HG02571 (cell line): ENCODE measurements around the gene TULP3.

ENCODE experiments used
- ATAC-seq: cut with Tn5 transposase; IDR thresholded peaks from one replicate; pipeline ENCODE4 v1.9.1; 2021; ENCODE audit warnings: mild to moderate bottlenecking, moderate library complexity; ENCODE audit not compliant: unreplicated experiment

TULP3 gene

DNA sequence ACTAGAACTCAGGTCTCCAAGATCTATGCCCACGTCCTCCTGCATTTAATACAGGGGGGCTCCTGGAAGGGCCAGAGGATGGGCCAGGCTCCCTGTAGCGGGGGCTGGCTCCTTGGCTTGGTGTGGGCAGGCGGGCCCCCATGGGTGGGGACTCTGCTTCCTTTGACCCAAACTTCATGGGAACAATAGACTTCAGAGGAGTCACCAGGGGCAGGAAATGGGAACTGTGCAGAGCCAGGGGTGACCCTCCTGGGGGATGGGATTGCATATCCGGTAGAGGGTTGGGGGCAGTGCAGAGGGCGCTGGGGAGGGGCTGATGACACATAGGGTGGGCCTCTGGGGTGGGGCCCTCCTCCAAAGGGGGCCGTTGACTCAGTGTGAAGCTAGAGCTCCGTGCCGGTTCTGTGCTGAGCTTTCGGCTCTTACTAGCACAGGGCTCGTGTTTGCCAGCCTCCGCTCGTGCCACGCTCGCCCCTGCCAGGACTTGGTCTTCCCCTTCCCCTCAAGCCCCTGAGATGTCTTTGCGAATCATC lies 73.1 kb downstream of the TULP3 start:
- ATAC-seq: no peak

DNA sequence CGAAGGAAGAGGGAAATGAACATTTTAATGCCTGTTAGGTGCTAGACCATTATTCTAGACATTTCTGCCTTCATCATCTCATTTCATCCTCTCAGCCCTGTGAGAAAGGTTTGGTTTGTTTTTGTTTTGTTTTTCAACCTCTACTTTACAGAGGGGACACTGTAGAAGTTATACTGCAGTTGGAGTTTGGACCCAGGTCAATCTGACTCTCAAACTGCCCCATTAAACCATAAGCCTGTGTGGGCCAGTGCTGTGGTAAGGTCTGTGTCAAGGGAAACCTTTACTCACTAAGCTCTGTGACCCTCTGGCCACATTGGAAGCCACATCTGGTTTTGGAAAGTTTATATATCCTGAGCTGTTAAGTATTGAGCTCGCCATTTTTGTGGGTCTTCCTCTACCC lies 77.0 kb downstream of the TULP3 start:
- ATAC-seq: no peak

DNA sequence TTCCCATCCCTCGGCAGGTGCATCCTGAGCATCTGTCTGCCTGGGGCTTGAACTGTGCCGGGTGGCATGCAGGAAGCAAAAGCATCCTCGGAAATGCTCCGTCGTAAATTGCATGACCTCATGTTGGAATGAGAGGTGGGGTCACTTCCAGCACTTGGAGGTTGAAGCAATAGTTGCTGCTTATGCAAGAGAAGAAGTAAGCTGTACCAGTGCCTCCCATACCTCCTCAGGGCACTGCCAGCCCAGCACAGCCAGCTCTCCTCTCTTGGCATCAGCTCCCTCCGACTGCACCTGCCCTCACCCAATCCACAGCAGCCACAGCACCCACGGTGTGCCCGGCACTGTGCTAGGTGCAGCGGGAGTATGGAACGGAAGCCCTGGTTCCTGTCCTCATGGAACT lies 80.1 kb downstream of the TULP3 start:
- ATAC-seq: no peak

DNA sequence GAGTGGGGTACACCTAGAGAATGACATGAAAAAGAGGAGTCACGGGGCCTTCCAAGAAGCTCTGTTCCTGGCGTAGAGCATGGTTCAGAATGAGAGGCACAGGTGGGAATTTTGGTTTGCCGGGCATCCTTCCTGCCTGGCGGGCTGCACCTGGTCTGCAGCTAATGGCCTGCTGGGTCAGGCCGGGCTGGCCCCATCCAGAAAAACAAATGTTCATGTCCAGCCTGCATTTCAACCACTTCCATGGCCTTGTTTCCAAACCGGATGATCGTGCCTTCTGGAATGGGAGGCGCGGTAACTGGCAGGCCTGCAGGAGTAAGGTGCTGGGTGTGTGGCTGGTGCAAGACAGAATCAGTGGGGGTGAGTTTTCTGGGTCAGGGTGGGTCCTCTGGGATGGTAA lies 82.9 kb downstream of the TULP3 start:
- ATAC-seq: no peak

DNA sequence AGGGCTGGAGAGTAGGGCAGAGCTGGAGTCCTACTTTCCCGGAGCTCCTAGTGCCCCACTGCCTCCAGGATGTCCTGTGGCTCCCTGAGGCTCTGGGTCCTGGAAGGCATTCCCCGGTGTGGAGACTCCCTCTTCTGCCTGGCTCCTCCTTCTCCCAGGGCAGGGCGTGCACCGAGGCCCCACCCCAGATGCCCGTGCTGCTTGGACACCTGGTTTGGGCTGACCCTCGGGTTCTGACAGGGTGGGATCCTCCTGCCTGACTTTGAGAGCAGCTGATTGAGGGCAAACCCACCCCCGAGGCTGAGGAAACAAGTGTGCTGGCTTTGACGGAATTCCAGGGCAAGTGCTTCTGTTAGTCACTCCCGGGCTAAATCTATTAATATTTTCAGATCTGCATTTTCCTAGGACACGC lies 83.9 kb downstream of the TULP3 start:
- ATAC-seq: no peak

DNA sequence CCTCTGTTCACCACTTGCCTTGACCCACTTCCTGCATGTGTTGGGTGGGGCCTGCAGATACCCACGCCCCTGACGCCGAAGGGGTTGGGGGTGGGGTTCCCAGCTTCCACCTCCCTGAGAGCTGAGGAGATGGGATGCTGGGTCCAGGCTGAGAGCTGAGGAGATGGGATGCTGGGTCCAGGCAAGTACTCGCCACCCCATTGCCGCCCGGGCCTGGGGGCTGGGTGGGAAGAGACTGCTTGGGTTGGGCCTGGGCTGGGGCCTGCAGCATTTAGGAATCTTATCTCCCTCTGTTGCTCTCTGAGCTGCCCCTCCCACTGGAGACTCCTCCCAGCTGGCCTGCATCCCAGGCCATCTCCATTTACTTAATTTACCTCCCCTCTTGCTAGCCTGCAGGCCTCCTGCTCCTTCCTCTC lies 85.9 kb downstream of the TULP3 start:
- no peak for ATAC-seq

DNA sequence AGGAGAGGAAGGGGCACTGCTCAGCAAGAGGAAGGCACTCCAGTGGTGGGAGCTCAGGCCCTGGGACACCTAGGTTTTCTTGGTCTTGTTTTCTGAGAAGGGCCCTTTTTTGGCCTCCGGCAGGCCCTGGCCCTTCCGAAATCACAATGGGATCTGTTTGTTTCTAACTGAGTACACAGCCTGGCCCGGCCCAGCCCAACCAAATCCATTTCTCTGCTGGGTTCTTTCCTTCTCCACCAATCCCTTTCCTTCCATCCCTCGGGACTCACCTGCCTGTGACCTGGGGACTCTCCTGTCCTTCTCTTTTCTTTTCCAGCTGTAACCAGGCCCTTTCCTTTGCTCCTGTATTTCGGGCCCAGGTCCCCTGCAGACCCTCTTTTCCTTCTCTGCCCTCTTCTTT lies 87.1 kb downstream of the TULP3 start:
- no peak for ATAC-seq

DNA sequence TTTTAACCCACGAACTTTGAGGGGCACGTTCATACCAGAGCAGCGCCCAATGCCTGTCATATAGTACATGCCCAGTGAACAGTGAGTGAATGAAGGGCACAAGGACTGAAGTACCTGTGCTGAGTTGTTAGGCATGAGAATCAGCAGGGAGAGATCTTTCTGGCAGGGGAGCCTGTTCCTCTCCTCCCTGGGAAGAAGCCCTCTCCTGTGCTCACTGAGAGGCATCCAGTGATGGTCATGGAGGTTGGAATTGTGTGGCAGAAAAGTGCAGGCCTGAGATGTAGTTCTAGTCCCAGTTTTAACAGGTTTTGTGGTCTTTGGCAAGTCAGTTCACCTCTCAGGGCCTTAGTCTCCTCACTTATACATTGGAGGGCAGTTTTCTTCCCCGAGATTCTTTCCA lies 89.1 kb downstream of the TULP3 start:
- no peak for ATAC-seq

DNA sequence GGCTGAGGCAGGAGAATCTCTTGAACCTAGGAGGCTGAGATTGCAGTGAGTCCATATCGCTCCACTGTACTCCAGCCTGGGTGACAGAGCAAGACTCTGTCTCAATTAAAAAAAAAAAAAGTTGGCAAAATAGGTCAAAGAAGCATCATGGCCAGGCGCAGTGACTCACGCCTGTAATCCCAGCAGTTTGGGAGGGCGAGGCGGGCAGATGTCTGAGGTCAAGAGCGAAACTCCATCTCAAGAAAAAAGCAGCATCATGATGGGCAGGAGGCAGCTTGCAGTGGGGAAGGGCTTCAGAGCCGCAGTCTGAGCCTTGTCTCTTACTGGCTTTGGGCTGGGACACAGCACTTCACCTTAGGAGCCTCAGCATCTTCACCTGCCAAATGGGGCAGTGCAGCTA lies 89.9 kb downstream of the TULP3 start:
- no peak for ATAC-seq

DNA sequence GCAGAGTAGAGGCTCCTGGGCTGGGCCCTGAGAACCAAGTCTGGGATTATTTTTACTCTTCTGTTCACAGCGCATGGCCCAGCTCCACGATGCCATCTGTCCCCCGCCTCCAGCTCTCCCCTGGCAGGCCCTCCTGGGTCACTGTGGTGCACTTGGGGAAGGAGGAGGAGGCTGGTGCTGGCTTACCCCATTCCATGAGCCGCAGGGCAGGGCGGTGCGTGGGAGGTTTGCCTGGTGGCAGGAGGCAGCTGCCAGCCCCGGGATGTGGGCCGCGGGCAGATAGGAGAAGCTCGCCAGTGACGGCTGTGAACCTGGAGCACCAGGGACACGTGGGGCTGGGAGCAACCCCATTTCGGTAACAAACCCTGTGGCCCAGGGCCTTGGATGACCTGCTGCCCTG lies 91.7 kb downstream of the TULP3 start:
- no peak for ATAC-seq

DNA sequence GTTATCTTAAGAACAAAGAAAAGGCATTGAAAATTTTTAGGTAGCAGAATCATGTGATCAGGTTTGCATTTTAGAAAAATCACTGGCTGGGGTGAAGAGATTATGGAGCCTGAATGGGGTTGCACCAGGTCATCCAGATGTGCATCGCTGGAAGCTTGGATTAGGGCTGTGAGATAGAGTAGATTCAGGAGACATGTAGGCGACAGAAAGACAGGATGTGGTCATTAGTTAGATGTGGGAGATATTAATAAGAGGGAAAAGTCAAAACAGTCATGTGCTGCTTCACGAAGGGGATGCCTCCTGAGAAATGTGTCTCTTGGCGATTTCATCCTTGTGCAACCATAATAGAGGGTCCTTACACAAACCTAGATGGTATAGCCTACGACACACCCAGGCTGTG lies 93.6 kb downstream of the TULP3 start:
- ATAC-seq: no peak

DNA sequence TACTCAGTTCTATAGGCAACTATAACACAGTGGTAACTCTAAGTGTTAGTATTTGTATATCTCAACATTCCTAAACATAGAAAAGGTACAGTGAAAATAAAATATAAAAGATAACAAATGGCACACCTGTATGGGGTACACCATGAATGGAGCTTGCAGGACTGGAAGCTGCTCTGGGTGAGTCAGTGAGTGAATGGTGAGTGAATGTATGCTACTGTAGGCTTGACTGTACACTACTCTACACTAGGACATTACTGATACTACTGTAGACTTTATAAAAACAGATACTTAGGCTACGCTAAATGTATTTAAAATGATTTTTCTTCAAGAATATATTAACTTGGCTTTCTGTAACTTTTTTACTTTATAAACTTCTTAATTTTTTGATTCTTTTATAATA lies 94.0 kb downstream of the TULP3 start:
- no peak for ATAC-seq

DNA sequence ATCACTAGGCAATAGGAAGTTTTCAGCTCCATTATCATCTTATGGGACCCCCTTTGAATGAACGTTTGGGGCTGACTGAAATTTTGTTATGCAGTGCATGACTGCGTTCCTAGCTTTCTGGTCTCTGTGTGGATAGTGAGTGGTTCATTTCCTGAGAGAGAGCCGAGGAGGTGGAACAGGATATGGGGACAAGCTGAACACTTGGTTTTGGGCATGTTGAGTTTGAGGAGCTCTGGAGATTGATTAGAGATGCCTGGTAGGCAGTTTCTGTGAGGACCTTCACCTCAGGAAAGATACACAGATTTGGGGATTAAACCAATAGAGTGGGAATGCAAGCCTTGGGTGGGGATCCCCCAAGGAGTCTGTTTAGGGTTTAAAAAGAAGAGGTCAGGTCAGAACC lies 96.2 kb downstream of the TULP3 start:
- no peak for ATAC-seq

DNA sequence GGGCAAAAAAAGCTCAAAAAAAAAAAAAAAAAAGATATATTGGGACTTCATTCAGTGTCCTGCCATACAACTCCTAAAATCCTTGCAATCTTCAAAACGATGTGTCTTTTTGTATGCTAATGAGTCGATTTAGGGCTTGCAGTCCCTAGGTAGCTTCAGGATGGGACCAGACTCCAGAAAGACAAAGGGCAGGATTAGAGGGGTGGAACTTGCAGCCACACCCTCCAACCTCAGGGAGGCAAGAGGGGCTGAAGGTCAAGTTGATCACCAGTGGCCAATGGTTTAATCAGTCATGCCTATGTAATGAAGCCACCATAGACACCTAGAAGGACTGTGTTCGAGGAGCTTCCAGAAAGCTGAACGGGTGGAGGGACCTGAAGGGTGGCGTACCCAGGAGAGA lies 97.8 kb downstream of the TULP3 start:
- ATAC-seq: no peak
